GM10847 (cell line): ENCODE measurements around the gene GTF3C1.
A peak's percentile ranks its signal among the peaks of the same experiment; 100 is the strongest.

Source experiments
- POLR2A ChIP-seq: IDR thresholded peaks from 2 replicates; pipeline ENCODE4 v1.6.1; 2011; ENCODE audit not compliant: insufficient read length; ENCODE audit errors: extremely low read depth

The GTF3C1 gene, protein sequence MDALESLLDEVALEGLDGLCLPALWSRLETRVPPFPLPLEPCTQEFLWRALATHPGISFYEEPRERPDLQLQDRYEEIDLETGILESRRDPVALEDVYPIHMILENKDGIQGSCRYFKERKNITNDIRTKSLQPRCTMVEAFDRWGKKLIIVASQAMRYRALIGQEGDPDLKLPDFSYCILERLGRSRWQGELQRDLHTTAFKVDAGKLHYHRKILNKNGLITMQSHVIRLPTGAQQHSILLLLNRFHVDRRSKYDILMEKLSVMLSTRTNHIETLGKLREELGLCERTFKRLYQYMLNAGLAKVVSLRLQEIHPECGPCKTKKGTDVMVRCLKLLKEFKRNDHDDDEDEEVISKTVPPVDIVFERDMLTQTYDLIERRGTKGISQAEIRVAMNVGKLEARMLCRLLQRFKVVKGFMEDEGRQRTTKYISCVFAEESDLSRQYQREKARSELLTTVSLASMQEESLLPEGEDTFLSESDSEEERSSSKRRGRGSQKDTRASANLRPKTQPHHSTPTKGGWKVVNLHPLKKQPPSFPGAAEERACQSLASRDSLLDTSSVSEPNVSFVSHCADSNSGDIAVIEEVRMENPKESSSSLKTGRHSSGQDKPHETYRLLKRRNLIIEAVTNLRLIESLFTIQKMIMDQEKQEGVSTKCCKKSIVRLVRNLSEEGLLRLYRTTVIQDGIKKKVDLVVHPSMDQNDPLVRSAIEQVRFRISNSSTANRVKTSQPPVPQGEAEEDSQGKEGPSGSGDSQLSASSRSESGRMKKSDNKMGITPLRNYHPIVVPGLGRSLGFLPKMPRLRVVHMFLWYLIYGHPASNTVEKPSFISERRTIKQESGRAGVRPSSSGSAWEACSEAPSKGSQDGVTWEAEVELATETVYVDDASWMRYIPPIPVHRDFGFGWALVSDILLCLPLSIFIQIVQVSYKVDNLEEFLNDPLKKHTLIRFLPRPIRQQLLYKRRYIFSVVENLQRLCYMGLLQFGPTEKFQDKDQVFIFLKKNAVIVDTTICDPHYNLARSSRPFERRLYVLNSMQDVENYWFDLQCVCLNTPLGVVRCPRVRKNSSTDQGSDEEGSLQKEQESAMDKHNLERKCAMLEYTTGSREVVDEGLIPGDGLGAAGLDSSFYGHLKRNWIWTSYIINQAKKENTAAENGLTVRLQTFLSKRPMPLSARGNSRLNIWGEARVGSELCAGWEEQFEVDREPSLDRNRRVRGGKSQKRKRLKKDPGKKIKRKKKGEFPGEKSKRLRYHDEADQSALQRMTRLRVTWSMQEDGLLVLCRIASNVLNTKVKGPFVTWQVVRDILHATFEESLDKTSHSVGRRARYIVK (N-terminal part only)

DNA sequence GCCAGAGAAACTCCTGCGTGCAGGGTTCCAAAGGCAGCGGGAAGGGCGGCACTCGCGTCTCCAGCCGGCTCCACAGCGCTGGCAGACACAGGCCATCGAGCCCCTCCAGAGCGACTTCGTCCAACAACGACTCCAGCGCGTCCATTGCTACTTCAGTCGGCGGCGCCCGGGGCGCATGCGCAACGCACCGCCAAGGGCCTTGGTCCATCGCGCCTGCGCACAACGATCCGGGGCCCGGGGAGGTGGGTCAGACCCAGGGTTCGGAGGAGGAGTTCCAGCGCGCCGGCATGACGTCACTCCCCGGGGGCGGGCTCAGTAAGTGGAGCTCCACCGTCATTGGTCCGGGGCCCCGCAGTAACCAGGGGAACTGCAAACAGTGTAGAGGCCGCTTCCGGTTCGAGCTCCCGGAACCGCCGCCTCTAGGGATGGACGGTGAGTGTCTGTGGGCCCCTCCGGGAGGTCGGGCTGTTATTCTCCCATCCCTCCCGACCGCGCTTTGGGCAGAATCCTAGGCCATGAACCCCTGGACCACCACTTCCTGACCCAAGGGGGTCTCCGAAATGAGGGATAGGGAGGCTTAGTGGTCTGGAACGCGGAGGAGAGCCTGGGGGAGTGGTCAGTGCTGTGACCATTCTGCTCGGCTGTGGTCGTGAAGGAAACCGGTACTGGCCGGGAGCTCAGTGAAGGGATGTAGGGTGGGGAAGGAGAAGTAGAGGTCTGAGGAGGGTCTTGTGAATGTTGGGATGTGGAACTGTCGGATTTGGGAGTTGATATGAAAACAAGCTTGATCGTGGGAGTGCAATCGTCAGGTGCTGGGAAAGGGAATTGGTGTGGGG, at the start of gene GTF3C1, which contains the start of gene KATNIP:
TSS of gene GTF3C1 (minus strand) at position 168 of the 836 bp plus-strand sequence. CDS start at position 145, 23 bp downstream.
TSS of gene KATNIP (plus strand) at position 399 of the 836 bp plus-strand sequence. CDS start at position 426, 27 bp downstream.
- TF ChIP-seq POLR2A, result peak; percentile 73

DNA sequence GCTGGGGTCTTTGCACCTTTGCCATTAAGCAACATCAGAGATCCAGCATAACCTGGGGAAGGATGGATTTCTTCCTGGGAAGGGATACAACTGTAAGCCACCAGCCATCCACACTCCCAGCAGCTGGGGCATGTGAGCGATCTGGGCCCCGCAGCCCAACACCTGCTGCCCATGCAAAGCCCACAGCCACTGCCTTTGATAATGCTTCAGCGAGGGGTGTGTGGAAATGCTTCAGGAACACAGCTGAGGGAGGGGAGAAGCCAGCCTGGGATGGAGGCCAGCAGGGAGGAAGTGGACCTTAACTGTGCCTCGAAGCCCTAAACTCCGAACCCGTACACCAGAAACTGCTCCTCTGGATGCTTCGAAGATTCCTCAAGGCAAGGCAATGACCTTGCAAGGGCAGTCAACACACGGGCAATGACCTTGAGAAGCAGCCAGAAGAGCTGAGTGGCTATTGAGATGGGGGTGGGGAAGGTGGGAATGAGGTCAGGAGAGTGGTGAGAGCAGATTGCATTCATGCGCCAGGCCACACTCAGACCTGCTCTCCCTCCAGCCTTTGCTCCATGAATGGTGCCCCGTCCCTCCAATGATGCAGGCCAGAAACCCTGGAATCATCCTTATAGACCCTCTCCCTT, 49.3 kb upstream of the GTF3C1 start:
- no peak for TF ChIP-seq POLR2A

DNA sequence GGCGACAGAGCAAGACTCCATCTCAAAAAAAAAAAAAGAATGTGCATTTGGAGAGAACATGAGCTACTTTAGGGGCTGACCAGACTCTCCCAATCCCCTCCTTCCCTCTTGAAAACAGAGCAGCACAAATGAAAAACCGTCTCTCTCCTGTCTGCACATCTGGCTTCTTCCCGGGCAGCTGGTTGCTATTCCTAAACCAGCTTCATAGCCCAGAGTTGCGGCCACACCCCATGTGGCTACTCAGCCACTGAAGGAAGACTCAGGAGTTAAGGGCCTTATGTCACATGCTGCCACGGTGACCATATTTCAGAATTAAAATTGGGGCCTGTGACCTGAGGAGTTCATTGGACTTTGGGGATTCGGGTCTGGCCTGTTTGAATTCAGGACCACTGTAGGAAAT, 48.5 kb upstream of the GTF3C1 start:
- TF ChIP-seq POLR2A, result no peak

DNA sequence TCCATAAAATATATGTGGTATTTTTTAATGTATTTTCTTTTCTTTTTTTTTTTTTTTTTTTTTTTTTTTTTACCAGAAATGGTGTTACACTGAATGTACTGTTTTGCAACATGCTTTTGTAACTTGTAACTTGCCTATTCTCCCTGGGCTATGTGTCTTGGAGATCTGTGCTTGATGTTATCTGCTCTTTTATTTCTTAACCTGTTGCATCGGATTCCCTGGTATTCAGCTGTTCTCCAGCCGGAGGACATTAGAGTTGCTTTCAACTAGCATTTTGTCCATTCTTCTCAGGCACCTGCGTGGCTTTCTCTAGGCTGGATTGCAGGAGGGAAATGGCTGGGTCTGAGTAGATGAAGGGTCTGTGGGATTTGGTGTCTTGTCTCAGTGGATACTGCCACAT, 47.6 kb upstream of the GTF3C1 start:
- no peak for TF ChIP-seq POLR2A

DNA sequence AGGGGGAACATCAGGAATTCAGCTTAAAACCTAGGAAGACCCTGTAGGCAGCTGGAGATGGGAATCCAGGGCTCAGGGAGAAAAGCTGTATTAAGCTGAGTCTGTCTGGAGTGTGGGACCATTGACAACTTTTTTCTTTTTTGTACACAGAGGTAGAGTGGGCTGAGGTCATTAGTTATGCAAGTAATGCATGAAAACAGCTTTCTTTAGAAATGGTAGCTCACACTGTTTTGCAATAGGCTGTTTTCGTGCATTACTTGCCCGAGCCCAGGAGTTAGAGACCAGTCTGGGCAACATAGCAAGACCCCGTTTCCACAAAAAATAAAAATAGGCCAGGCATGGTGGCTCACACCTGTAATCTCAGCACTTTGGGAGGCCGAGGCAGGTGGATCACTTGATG, 46.7 kb upstream of the GTF3C1 start:
- no peak for TF ChIP-seq POLR2A

DNA sequence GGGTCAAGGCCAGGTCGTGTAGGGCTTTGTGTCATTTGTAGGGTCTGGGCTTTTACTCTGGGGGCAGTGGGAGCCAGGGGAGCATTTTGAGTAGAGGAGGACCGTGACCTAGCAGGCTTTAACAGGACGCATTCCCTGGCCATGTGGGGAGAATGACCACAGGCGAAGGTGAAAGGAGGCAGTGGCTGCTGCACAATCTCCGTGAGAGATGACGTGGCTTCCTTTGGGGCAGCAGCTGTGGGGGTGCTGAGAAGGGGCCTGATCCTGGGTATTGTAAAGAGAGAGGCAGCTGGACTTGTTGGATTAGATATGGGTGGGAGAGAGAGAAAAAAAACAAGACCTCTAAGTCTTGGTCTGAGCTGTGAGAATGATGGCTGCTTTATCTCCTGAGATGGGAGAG, 46.3 kb upstream of the GTF3C1 start:
- no peak for TF ChIP-seq POLR2A

DNA sequence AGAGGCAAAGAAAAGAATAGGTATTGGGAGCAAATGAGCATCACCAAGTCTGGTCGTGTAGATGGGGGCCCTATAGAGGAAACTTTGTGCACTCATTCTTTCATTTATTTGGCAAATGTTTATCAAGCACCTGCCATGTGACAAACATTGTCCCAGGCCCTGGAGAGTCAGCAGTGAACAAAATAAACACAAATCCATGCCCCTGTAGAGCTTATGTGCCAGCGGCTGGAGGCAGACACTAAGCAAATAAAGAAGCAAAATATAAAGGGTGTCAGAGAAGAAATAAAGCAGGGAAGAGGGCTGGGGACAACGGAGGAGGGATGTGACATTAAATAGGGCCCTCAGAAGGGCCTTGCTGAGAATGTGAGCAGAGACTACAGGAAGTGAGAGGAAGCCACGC, 45.8 kb upstream of the GTF3C1 start:
- TF ChIP-seq POLR2A, result no peak

DNA sequence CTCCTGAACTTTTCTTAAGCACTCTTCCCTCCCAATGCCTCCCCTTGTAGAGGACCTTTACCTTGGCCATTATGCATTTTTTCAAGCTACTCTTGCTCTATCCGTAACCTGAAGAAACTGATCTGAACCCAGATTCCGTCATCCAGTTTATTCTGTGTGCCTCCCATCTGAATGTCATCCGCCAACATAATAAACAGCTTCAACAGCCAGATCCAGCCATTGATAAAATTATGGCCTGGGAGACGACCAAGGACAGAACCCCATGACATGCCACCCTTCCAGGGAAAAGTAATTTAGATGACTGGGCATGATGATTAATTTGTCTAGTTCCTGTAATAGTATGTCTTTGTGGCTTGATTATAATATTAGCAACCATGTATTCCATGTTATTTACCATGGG, 42.1 kb upstream of the GTF3C1 start:
- TF ChIP-seq POLR2A, result no peak

DNA sequence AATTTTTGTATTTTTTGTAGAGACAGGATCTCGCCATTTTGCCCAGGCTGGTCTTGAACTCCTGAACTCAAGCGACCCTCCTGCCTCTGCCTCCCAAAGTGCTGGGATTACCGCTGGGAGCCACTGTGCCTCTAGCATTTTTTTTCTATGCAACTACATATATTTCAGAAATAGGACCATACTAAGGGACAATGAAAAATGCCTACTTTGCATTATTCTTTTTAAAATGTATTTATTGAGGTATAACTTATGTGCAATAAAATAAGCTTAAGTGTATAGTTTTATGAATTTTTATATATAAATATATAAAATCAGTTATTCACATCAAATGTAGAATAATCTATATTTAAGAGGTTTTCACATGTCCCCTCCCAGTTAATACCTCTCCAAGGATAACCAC, 38.3 kb upstream of the GTF3C1 start:
- TF ChIP-seq POLR2A, result no peak

DNA sequence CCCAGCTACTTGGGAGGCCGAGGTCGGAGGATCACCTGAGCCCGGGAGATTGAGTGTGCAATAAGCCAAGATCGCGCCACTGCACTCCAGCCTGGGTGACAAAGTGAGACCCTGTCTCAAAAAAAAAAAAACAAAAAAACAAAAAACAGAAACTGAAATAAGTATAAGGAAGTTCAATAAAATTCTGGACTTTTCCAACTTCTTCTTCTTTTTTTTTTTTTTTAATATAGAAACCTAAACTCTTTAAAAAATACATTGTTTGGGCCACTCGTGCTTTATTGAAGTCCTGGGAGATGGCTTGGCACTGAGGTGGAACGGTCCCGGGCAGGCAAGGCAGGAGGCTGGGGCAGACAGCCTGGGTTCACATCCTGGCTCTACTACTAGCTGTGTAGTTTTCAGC, 37.0 kb upstream of the GTF3C1 start:
- no peak for TF ChIP-seq POLR2A

DNA sequence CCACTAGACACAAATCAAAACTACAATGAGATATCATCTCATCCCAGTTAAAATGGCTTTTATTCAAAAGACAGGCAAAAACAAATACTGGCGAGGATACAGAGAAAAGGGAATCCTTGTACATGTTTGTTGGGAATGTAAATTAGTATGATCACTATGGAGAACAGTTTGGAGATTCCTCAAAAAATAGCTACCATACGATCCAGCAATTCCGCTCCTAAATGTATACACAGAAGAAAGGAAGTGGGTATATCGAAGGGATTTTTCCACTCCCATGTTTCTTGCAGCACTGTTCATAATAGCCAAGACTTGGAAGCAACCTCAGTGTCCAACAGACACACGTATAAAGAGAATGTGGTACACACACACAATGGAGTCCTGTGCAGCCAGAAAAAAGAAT, 35.5 kb upstream of the GTF3C1 start:
- no peak for TF ChIP-seq POLR2A

DNA sequence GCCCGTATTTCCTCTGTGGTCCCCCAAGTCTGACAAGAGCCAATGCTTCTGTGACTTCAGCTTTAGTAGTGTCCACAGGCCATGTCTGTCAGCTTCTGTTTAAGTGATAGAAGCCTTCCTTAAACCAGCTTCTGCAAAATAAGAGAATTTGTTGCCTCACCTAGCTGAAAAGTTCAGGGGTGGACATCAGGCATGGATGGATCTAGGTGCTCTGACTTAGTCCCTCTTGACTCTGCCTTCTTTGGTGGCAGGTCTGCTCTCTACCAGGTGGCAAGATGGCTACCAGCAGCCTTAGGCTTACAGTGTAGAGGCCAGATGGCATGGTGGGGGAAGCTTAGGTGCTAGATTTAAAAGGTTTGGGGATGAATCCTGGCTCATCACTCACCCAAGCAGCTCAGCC, 33.9 kb upstream of the GTF3C1 start:
- TF ChIP-seq POLR2A, result no peak

DNA sequence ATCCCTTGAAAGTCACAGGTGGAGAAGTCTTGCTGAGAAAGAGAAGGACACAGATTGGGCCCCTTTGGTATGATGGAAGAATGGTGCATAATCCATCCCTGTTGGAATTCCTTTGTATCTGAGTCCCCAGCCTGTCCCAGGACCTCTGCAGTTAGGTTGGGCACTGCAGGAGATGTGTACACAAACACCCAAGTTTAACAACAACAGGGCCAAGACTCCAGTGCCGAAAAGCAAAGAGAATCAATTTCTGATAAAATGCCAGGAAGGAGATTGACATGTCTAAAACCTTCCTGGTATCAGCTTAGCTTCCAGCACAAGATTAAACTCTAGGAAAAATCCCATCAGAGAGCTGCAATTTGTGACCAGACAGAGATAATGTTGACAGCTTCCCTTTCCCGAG, 33.2 kb upstream of the GTF3C1 start:
- no peak for TF ChIP-seq POLR2A
